Fibroblast of peridontal ligament (primary cell): ENCODE results near the gene RPS27.
A peak's percentile ranks its signal among the peaks of the same experiment; 100 is the strongest.

Experiments
- DNase-seq: peaks from one replicate; pipeline ENCODE4 v3.0.0-alpha.2; 2010; ENCODE audit errors: extremely low read depth

RPS27 gene

DNA sequence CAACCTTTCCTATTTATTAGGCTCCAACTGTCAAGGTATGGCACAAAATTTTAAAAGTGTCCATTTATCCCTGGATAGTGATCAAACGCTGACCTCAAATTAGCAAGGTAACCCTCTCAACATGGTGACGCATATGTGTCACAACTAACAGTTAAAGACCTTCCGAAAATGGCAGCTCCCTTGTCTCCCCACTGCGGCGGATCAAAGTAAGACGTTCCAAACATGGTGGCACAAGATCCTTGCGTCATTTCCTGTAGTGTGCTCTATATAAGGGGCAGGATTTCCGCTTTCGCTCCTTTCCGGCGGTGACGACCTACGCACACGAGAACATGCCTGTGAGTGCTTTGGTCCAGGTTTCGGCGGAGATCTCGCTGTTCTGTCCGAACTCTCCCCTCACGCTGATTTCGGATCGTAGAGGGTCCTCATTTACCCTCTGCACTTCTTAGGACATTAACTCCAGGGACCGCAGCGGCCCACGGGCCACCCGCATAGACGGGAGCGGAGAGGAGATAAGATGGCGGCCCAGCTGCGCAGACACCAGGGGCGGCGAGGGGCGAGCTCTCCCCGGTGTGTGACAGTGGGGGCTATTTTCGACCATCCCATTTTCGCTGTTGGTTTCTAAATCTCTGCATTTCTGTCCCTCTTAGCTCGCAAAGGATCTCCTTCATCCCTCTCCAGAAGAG is at the start of gene RPS27:
Gene RPS27 (plus strand): TSS at position 295 of the 683 bp plus-strand sequence. CDS start 35 bp downstream, at position 330.
- DNase-seq, result peak; percentile 99

DNA sequence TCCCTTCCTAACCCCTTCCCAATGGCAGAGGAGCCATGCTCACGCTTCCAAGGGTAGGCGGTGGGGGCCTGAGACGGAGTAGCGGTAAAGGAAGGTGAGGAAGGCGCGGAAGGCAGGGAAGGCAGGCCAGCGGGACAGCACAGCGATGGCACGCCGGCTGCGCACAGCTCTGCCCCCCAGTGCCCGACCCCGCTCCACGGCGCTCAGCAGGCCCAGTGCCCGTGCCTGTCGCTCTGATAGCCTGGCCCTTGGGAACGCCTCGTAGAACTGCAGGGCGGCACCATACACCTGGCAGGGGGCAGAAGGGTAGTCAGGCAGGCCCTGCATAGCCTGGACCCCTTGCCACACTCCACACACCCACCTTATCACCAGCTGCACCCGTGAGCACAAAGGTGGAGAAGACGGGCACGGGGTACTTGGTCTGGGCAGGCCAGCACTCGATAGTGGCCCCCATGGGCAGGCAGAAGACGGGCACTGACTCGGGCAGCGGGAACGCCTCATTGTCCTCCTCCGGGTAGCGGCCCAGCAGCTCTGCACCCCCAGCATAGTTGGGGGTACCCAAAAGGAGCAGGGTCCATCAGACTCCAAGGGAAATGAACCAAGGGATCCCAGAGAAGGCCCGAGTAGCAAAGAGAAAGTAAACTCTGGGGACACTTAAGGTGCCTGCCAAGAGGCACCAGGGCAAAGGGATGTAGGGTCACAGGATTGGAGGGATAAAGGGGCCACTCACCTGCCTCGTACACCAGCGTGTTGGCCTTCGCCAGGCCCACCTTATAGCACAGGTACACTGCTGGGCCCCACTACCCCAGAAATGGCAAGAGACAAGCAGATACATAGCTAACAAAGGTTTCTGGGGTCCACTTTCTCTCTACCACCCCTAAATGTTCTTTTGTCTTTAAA is 48.5 kb upstream of the RPS27 start:
- DNase-seq, result no peak

DNA sequence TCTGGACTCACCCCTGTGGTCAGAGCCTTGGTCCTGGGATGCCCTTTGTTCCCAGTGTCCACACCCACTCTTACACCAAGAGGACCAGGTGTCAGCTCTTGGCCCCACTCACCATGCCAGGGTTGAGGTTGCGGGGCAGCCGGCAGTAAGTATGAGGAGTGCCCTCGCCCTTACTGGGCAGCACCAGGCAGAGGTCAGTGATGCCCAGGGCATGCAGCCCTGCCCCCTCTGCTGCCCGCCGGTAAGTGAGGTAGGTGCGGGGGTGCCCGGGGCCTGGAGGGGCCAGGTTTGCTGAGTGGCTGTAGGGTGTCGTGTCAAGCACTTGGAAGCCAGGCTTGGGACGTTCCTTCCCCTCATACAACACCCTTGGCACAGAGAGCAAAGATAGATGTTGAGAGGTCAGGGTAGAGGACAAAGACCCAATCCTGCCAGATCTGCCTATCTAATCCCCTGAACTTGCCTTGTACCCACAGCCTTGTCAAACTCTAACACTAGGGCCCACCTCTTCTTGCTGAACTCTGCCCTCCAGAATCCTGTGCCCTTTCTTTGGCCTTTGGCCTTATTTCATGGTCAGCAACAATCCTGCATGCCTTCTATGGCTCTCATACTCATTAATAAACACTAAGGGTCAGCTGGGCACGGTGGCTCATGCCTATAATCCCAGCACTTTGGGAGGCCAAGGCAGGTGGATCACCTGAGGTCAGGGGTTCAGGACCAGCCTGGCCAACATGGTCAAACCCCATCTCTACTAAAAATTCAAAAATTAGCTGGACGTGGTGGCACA is 47.6 kb upstream of the RPS27 start:
- DNase-seq, result no peak

DNA sequence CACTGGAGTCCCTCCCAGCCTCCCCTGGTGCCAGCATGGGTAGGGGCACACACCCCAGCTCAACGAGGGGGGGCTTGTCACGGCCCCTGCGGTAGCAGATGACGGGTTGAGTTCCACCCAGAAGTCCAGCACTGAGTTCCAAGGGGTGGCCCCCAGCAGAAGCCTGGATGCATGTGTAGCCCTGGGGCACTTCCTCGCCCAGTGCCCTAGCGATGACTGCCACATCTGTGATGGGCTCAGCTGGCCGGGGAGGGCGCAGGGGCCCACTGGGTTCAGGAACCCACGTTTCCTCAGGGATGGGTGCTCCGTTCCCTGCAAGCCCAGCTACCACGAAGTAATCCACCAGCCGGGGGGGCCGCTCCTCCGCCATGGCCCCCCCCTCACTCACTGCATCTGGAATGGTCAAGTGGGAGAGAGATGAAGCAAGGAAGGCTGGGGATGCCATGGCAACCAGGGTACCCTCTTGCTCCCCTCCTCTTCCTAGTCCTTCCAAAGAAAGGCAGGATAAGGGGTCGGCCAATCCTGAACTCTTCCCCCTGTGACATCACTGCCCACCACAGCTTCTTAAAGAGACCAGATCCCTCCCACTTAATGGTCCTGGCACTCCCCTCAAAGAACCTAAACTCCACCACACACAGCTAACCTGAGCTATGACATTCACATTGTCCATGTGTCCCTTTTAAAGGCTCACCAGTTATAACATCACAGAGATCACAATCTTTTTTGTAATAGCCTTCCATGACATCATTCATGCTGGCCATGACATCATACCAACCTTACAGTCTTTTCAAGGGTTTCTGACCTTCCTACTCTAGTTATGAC is 46.3 kb upstream of the RPS27 start:
- DNase-seq, result no peak

DNA sequence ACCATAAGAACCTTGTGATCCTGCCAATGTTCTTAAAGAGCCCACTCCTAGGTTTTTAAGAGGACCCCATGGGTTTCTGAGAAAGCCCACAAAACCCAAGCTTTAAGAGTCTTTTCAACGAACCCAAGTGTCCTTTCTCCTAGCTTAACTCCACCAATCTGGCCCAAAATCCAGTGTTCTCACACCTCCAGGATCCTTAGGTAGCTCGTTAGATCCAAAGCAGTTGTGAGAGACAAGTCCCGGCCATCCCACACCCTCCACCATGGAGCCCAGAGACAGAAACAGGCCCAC is 45.8 kb upstream of the RPS27 start:
- DNase-seq, result no peak

DNA sequence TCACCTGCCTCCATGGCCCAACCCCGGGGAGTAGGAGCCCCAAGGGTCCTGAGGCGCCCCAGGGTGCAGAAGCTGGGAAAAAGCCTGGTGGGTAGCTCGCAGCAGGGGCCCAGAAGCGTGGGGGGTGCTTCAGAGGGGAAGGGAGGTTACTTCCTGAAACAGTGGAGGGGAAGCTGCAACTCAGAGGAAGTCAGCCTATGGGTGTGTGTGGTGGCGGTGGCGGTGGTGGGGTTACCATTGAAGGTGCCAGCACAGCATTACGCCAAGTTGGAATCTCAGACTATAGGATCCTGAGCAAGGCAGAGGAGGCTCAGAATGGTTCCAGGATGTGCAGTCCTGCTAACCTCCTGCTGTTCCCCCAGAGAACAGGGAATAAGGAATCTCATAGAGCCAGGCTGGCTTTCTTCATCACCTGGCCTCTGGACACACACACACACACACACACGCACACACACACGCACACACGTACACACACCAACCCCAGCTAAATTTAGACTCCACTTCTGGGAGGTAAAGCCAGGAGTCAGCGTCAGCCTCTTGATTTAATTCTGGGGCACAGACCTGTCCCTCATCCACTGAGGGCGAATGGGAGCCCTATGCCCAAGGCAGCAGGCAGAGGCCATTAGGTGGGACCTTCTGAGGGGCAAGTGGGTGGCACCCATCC is 45.3 kb upstream of the RPS27 start:
- DNase-seq, result peak; percentile 47

DNA sequence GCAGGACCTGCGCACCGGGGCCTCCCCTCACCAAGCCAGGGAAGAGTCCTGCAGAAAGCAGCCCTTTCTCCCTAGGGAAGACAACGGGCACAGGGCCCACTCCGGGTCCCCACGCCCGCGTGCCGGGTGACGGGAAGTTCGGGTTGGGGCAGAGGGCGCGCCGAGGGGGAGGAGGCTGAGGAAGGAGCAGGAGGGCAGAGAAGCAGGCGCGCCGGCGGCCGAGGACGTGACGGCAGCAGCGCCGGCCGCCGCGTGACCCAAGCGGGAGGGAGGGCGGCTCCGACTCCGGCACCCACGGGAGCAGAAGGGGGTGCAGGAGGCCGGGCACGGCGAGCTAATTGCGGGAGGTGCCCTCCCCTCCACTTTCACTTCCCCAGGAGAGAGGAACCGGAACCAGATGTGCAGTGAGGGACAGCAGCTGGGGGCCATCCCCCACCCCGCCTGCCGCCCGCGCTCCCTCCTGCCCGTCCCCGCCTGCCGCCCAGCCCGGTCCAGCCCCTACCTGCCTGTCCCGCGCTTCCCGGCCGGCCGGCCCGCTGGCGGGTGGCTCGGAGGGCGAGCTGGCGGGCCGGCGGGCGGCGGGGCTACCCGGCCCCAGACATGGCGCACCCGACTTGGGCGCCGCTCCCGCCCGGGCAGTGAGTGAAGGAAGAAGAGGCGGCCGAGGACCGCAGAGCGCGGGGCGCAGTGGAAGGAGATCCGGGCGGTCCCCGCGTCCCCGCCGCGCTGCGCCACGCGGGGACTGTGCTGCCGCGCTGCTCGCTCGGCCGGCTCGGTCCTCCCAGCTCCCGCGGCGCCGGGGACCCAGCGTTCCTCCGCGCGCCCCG is 44.6 kb upstream of the RPS27 start:
- peak; percentile 72 for DNase-seq

DNA sequence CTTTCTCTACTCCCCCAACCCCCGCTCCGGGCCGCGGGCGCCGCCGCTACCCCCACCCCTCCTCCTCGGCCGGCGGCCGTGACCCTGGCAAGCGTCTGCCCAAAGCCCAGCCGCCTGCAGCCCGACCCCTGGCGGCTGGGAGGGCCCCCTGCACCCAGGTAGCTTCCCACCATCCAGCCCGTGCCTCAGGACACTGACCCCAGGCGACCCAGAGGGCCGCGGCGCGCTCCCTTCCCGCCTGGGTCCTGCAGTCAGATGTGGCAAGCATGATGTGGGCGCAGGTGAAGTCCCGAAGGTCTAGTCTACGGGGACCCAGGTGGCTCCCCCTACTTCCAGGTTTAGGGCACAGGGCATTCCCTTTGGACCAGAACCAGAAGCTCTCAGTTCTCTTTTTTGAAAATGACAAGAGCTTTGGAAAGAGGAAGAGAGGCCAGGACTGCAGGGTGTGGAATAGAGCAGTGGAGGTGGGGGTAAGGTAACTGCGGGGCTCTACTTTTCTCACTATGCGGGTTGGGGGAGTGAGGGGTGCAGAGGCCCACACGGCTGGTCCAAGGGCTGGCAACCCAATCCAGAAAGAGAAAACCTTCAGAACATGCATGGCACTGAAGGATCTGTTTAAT is 43.8 kb upstream of the RPS27 start, which contains the start of gene DENND4B:
Gene DENND4B (minus strand): TSS at position 97 of the 620 bp plus-strand sequence. CDS start 2,344 bp downstream, outside the sequence.
- peak; percentile 62 for DNase-seq

DNA sequence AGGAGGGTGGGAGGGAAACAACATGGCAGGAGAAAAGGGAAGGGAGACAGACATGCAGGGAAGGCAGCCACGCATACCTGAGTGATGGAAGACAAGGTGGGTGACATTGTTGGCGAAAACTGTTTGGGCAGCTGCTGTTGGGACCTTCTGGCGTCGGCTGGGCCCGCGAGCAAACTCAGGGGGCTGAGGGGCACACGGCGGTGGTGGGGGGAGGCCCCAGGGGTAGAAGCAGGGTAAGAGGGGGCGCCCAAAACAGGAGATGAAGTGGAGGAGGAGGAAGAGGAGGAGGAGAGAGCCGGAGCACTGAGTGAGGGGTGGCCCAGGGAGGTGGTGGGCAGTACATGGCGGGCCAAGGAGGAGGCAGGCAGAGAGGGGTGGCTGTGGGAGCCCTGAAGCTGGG is 39.4 kb upstream of the RPS27 start:
- DNase-seq, result no peak

DNA sequence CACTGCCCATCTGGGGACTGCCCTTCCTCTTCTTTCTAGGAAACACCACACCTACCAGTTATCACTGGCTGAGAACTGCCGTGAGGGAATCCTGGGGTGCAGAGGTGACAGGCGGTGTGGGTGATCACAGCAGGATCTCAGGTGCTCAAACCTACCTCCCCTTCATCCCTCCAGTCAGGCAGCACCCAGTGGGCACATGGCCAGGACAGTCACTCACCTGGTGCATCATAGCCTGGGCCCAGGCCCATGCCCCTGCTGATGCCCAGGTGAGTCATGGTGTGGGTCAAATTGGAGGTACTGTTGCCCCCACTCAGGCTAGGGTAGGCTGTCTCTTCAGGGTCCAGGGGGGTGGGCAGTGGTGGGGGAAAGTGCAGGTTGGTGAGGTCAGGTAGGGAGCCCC is 38.8 kb upstream of the RPS27 start:
- DNase-seq, result no peak

DNA sequence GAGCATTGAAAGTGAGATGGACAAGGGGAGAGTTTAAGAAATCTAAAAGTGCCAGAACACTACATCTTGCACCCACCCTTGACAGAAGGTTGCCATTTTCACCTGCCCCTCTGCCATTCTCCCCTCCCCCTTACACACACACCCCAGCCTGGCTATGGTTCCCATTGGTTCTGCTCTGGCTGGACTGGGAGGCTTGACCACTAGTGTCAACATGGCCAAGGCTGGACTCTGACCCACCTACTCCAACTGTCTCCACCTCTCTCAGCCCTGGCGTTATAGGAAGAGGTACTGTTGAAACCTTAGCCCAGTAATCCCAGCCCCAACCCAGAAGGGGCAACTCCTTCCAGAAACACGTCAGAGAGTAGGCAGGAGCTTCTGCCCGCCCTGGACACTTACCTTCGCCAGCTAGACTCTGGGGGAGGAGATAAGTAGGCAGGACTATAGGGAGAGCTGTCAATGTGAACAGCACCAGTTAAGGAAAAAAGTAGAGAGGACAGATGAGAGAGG is 36.6 kb upstream of the RPS27 start:
- no peak for DNase-seq

DNA sequence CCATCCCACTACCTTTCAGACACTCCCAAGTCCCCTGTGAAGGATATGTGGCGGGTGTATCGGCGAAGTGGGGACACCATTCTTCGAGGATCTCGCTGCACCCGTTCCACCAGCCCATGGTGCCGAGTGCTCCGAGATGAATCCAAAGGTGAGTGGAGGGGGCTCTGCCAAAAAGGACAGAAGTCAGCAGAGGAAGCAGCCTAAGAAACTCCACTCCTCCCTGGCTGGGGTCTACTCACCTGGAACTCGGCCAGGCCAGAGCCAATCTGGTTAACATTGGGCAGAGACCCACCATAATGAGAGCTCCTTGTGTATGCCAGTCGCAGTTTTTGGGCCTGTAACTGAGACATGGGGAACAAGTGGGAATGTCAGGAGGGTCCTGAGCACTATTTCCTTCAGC is 35.7 kb upstream of the RPS27 start:
- no peak for DNase-seq

DNA sequence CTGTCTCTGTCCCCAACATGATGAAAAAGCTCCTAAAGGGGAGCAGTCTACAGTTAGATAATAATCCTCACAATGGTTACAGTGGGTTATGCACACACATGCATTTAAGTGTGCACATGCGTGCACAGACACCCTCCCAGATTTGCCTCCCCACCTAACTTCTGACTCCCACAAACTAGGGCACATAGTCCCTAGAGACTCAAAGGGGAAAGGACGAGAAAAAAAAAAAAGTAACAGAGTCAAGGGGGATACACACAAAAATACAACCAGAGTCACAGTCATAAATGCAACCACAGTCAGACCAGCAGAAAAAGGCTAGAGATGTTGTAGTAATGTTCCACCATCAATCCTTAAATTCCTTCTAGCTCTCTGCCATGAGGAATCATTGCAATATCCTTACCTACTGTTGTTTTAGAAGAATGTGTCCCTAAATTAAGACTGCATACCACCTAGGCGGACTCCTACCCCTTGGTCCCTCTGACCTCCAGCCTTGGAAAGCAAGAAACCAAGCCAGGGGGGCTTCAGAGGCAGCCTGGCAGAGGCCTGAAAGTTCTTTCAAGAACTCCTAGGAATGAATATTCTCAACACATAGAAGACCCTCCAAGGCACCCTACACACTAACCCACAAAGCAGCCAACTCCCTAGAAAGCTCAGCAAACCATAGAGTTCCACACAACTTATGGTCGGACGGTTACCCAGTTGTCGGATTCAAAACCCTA is 33.4 kb upstream of the RPS27 start:
- DNase-seq, result no peak

DNA sequence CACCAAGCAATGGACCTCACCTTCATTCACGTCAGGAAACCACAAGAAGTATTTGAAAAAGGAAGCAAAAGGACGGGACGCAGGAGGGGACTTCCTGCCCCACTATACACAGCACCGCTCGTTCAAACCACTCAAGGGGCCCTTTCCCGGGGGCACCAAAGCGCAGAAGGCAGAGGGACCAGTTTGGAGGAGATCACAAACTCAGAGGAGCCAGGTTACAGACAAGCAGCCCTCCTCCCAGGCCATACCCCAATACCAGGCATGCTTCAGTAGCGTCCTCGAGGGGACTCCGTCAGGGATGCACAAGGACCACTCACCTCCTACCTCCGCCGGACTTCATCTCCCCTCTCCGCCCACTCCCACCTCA is 32.8 kb upstream of the RPS27 start:
- DNase-seq, result no peak

DNA sequence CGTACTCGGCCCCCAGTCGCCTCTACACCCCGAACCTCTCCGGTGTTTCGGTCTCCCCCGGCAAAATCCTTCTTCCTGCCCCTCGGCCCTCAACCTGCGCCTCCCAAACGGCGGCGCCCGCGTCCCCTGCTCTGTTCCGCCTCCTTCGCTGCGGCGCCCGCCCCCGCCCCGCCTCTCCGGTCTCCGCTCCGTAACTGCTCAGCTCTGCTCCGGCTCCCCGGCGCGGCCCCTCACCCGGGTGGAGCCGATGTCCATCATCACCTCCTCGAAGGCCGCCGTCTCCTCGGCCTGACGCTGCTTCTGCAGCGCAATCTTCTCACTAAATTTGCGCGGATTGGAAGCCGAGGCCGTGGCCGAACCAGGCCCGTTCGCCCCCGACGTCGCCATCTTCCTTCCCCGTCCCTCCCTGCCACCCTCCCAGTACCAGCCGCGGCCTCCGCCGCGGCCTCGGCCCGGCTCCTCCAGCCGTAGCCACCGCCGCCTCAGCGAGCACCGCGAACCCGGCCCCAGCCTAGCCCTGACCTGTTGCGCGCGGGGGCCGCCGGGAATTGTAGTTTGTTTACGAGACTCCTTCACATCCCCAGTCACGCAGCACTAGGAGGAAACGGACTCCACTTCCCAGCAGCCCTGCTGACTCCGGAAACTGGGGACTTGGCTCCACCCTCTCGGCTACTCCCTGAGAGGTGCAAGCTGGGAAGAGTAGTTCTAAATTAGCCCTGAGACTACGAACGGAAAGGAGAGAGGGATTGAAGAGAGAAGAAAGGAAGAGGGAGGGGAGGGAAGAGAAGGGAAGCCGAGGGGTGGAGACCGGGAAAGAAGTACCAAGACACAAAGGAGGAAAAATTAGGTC is 32.2 kb upstream of the RPS27 start, which contains the start of gene CRTC2:
Gene CRTC2 (minus strand): TSS at position 502 of the 850 bp plus-strand sequence. CDS start 115 bp downstream, at position 387.
- peak; percentile 98 for DNase-seq

DNA sequence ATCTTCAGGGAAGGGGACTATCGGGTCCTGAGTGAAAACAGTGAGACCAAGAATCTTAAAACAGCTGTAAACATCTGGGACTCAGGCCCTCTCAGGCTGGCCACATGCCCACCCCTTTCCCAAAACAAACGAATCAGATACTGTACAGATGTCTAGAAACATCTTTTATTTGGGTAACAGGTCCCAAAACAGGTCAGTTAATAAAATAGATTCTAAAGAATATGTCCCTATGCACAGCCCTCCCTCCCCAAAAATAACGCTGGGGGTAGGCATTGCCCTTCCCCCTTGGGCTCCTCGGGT is 31.7 kb upstream of the RPS27 start:
- no peak for DNase-seq

DNA sequence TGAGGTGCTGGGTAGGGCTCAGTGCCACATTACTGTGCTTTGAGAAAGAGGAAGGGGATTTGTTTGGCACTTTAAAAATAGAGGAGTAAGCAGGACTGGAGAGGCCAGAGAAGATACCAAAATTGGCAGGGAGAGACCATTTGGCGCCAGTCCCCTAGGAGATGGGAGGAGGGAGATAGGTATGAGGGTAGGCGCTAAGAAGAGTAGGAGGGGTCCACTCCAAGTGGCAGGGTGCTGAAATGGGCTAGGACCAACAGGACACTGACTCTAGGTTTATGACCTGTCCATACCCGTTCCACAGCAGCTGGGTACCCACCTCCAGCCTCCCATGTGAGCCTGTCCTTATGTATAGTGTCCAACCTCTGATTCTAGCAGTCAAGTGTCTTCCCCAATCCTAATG is 31.1 kb upstream of the RPS27 start:
- no peak for DNase-seq

DNA sequence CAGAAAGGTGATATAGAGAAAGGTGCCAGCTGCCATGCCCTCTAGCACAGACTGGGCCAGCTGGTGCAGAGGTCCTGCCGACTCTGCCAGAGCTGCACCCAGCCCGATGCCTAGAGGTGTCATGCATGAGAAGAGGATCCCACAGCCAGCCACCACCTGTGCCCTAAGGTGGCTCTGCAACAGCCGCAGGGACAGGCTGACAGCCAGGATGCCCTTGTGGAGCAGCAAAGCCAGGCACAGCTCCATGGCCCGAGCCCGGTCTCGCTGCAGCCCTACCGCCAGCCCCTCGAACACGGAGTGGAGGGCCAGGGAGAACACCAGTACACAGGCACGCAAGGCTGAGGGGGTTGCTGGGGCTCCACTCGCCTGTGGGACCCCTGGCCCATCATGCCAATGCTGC is 30.4 kb upstream of the RPS27 start:
- no peak for DNase-seq
